Upper lobe of left lung (tissue), 6 donors: Measurements from ENCODE around the gene AKR1C4. TPM values are rescaled to one million over a fixed set of nuclear protein-coding genes. Genes with fewer than 3 reads are reported as not detected.
"Not testable (repeated sequence)": the region's sequence is repeated elsewhere in the genome, so short reads cannot be mapped to it uniquely, and the experiment has no call there.

Experiments used
- ATAC-seq, 2 donors: fragments of 200-7000 bp; cut with Tn5 transposase; one replicate each; pipeline ENCODE4 v1.9.1; 2022; ENCODE audit warnings: mild to moderate bottlenecking in 2 of 2, moderate library complexity in 2 of 2; ENCODE audit not compliant: low FRiP score in 2 of 2
- DNase-seq, 2 donors: peaks; one replicate each; pipeline ENCODE4 v3.0.0-alpha.2; 2019 to 2020
- H3K27ac ChIP-seq, 4 donors: fragments of 200-600 bp; sonication (generic); one replicate each; pipeline ENCODE4 v1.5.1; 2016 to 2019
- H3K27me3 ChIP-seq, 4 donors: fragments of 200-600 bp; sonication (generic); one replicate each; pipeline ENCODE4 v1.5.1; 2017 to 2019
- H3K36me3 ChIP-seq, 4 donors: fragments of 200-600 bp; sonication (generic); one replicate each; pipeline ENCODE4 v1.5.1; 2016 to 2019
- H3K4me1 ChIP-seq, 4 donors: fragments of 200-600 bp; sonication (generic); one replicate each; pipeline ENCODE4 v1.5.1; 2018 to 2019
- H3K4me3 ChIP-seq, 4 donors: fragments of 200-600 bp; sonication (generic); one replicate each; pipeline ENCODE4 v1.5.1; 2017 to 2019; ENCODE audit warnings: mild to moderate bottlenecking in 2 of 4, moderate library complexity in 1 of 4
- H3K9me3 ChIP-seq, 4 donors: fragments of 200-600 bp; sonication (generic); one replicate each; pipeline ENCODE4 v1.5.1; 2018 to 2019
- EP300 ChIP-seq, 4 donors: sonication (generic); formaldehyde crosslinking; IDR thresholded peaks; one replicate each; pipeline ENCODE4 v1.5.1; 2017; ENCODE audit warnings: antibody characterized with exemption in 4 of 4, control low read depth in 2 of 4
- POLR2A ChIP-seq, 4 donors: fragments of 450-650 bp; IDR thresholded peaks; one replicate each; pipeline ENCODE4 v1.5.1; 2016 to 2017; ENCODE audit warnings: antibody characterized with exemption in 4 of 4, mild to moderate bottlenecking in 2 of 4
- POLR2AphosphoS5 ChIP-seq, 2 donors: sonication (generic); formaldehyde crosslinking; IDR thresholded peaks; one replicate each; pipeline ENCODE4 v1.5.1; 2017; ENCODE audit warnings: antibody characterized with exemption in 2 of 2
- WGBS, 2 donors: methylation state at CpG; one replicate each; pipeline ENCODE4 v1.1.5; 2017 to 2018; 5-methylcytosine and 5-hydroxymethylcytosine counted together
- total RNA-seq, 6 donors: library from RNA; depleted of rRNA in 4 of 6; stranded (reverse); fragments of >200 nt in 4 of 6; gene quantifications; one replicate each; pipeline versions ENCODE4 v1.1.0 to v1.2.1, GENCODE V29; 2016 to 2021
- TF ChIP-seq, protein P1 (sequence below), 6 experiments: fragments of 450-650 bp in 4 of 6; fragments of 200-600 bp in 2 of 6; sonication (generic) in 2 of 6; IDR thresholded peaks; one replicate each; pipeline ENCODE4 v1.5.1; 2016 to 2019; ENCODE audit warnings: antibody characterized with exemption in 6 of 6
- donor health status: DM: no; HTN: no; CAD: no; lungs with moderate emphysema.
- donor health status: DM: no; HTN: yes; CAD: no; lungs with severe emphysema.

AKR1C4 gene
- total RNA-seq, 6 donors from 2014 or later: not detected

DNA sequence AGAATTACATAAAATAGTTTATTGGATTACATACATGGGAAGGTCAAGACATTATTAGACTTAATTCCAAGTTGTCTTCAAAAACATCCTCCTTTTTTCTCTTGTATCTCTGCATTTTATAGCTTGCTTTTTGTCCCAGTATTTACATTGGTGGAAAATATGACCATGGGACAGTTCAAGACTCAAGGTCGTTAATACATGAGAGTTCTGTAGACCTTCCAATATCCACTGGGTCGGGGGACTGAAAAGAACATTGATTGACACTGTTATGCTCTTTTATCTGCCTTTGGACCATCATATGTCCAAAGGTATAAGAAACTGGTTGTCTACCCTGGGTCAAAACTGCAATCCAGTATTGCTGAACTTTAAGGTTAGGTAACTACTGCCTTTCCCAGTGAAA is 36.7 kb downstream of the AKR1C4 start:
- Histone ChIP-seq H3K27ac (no peak overlapping the region), H3K27me3 (no peaks in the 10 kb centered on the region), H3K36me3 (no peaks in the 10 kb centered on the region), H3K4me1 (peaks cover 0 to 11% (median 7%) of the 10 kb centered on the region in 4 donors), H3K9me3 (no peaks in the 10 kb centered on the region), H3K4me3 (no peak overlapping the region)
- no peak for TF ChIP-seq POLR2AphosphoS5 (IDR thresholded peaks at IDR 0.05)
- no peak for TF ChIP-seq EP300 (IDR thresholded peaks at IDR 0.05)
- TF ChIP-seq, protein P1, sequence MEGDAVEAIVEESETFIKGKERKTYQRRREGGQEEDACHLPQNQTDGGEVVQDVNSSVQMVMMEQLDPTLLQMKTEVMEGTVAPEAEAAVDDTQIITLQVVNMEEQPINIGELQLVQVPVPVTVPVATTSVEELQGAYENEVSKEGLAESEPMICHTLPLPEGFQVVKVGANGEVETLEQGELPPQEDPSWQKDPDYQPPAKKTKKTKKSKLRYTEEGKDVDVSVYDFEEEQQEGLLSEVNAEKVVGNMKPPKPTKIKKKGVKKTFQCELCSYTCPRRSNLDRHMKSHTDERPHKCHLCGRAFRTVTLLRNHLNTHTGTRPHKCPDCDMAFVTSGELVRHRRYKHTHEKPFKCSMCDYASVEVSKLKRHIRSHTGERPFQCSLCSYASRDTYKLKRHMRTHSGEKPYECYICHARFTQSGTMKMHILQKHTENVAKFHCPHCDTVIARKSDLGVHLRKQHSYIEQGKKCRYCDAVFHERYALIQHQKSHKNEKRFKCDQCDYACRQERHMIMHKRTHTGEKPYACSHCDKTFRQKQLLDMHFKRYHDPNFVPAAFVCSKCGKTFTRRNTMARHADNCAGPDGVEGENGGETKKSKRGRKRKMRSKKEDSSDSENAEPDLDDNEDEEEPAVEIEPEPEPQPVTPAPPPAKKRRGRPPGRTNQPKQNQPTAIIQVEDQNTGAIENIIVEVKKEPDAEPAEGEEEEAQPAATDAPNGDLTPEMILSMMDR (IDR thresholded peaks at IDR 0.05): no peak
- TF ChIP-seq POLR2A (IDR thresholded peaks at IDR 0.05): no peak
- 86 to 89% methylated on average over 2 of the region's 2 CpGs for WGBS, 2 donors
- ATAC-seq (no peak), DNase-seq (no peak)

DNA sequence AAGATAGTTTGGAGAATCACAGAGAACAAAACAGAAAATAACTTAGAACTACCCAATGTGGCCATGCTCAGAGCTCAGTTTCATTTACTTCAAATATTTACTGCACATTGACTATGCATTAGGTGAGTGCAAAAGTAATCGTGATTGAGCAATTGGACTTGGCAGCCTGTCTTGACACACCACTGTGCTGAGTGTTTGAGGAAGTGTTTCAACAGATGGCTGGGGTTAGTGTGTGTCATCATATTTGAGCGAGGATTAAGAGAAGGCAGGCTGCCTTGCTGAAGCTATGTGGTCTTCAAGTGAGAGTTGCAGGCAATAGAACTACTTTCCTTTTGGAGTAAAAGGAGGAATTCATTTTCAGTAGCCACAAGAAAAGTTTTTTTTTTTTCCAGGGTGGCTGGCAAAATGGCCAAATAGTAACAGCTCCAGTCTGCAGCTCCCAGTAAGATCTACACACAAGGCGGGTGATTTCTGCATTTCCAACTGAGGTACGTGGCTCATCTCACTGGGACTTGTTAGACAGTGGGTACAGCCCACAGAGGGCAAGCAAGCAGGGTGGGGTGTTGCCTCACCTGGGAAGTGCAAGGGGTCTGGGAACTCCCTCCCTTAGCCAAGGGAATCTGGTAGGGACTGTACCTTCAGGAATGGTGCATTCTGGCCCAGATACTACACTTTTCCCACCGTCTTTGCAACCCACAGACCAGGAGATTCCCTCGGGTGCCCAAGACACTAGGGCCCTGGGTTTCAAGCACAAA is 37.6 kb downstream of the AKR1C4 start:
- peaks cover 0 to 11% (median 7%) of the 10 kb centered on the region in 4 donors for H3K4me1 ChIP-seq
- TF ChIP-seq POLR2A (IDR thresholded peaks at IDR 0.05) (no peak), POLR2AphosphoS5 (IDR thresholded peaks at IDR 0.05) (peak in 1 of 2 donors; percentile 55), EP300 (IDR thresholded peaks at IDR 0.05) (no peak)
- H3K9me3 ChIP-seq: no peaks in the 10 kb centered on the region
- ATAC-seq (peak; percentile 83 to 91), DNase-seq (peak in 1 of 2 donors; percentile 82)
- H3K4me3 ChIP-seq: no peak overlapping the region
- no peaks in the 10 kb centered on the region for H3K36me3 ChIP-seq
- H3K27ac ChIP-seq: peak overlapping the region in 2 of 4 donors; percentile 54 to 57
- H3K27me3 ChIP-seq: no peaks in the 10 kb centered on the region
- WGBS, 2 donors: 48 to 65% methylated on average over 4 to 6 of the region's 6 CpGs

- H3K4me1 ChIP-seq: peaks cover 0 to 11% (median 7%) of the 10 kb centered on the region in 4 donors
- H3K9me3 ChIP-seq, H3K4me3 ChIP-seq, H3K36me3 ChIP-seq, H3K27me3 ChIP-seq, ATAC-seq, H3K27ac ChIP-seq, DNase-seq: not testable (repeated sequence)
- 73 to 81% methylated on average over 2 of the region's 2 CpGs for WGBS, 2 donors
Measured at GRCh38 chr10:5237541-5237940, 40.9 kb downstream of the AKR1C4 start.

- Histone ChIP-seq H3K36me3 (no peaks in the 10 kb centered on the region), H3K27me3 (no peaks in the 10 kb centered on the region), H3K9me3 (no peaks in the 10 kb centered on the region), H3K4me1 (no peaks in the 10 kb centered on the region), H3K27ac (no peak overlapping the region), H3K4me3 (no peak overlapping the region)
- TF ChIP-seq, protein P1 (IDR thresholded peaks at IDR 0.05): no peak
- TF ChIP-seq POLR2AphosphoS5 (IDR thresholded peaks at IDR 0.05): no peak
- no peak for TF ChIP-seq POLR2A (IDR thresholded peaks at IDR 0.05)
- TF ChIP-seq EP300 (IDR thresholded peaks at IDR 0.05): no peak
- WGBS, 2 donors: 93 to 100% methylated on average over 1 of the region's 1 CpG
- DNase-seq (no peak), ATAC-seq (no peak)
Measured at GRCh38 chr10:5242585-5242984, 45.9 kb downstream of the AKR1C4 start.

- no peaks in the 10 kb centered on the region for H3K9me3 ChIP-seq
- H3K27me3 ChIP-seq: no peaks in the 10 kb centered on the region
- ATAC-seq (no peak), DNase-seq (no peak)
- H3K4me1 ChIP-seq: no peaks in the 10 kb centered on the region
- TF ChIP-seq EP300 (IDR thresholded peaks at IDR 0.05): no peak
- TF ChIP-seq POLR2AphosphoS5 (IDR thresholded peaks at IDR 0.05): no peak
- TF ChIP-seq, protein P1 (IDR thresholded peaks at IDR 0.05): no peak
- H3K36me3 ChIP-seq: no peaks in the 10 kb centered on the region
- H3K27ac ChIP-seq: no peak overlapping the region
- WGBS, 2 donors: 82 to 95% methylated on average over 1 of the region's 1 CpG
- H3K4me3 ChIP-seq: no peak overlapping the region
Measured at GRCh38 chr10:5243521-5243987, 46.9 kb downstream of the AKR1C4 start.
